H9 (cell line): Measurements from ENCODE around the gene MORN1. TPM values are rescaled to one million over a fixed set of nuclear protein-coding genes. Genes with fewer than 3 reads are reported as not detected.

Experiments
- DNase-seq: peaks from one replicate; pipeline ENCODE4 v3.0.0-alpha.2; 2017
- H2AFZ ChIP-seq: one replicate; pipeline ENCODE4 v1.6.1; 2013; ENCODE audit warnings: mild to moderate bottlenecking, low read length, control low read depth, moderate library complexity
- H2AK5ac ChIP-seq: 2 replicates; pipeline ENCODE4 v1.6.1; 2013; ENCODE audit warnings: low read length, control low read depth, mixed read lengths; ENCODE audit not compliant: insufficient read length
- H2BK120ac ChIP-seq: one replicate; pipeline ENCODE4 v1.6.1; 2013; ENCODE audit warnings: low read depth, mild to moderate bottlenecking, low read length, control low read depth, inconsistent platforms; ENCODE audit not compliant: poor library complexity, severe bottlenecking
- H2BK12ac ChIP-seq: 2 replicates; pipeline ENCODE4 v1.6.1; 2013; ENCODE audit warnings: low read length, control low read depth, mixed read lengths, low read depth; ENCODE audit not compliant: insufficient read length
- H2BK15ac ChIP-seq: 2 replicates; pipeline ENCODE4 v1.6.1; 2013; ENCODE audit warnings: low read depth, low read length, control low read depth
- H2BK20ac ChIP-seq: one replicate; pipeline ENCODE4 v1.6.1; 2013; ENCODE audit warnings: low read depth, mild to moderate bottlenecking, low read length, control low read depth, inconsistent platforms; ENCODE audit not compliant: poor library complexity, severe bottlenecking
- H2BK5ac ChIP-seq: 2 replicates; pipeline ENCODE4 v1.6.1; 2013; ENCODE audit warnings: low read length, control low read depth, mixed read lengths; ENCODE audit not compliant: insufficient read length
- H3K14ac ChIP-seq: 2 replicates; pipeline ENCODE4 v1.6.1; 2013; ENCODE audit warnings: low read length, control low read depth; ENCODE audit not compliant: insufficient read depth
- H3K18ac ChIP-seq: 2 replicates; pipeline ENCODE4 v1.6.1; 2013; ENCODE audit warnings: low read depth, mild to moderate bottlenecking, mixed read lengths, low read length, control low read depth; ENCODE audit not compliant: insufficient read length
- H3K23ac ChIP-seq: 2 replicates; pipeline ENCODE4 v1.6.1; 2013; ENCODE audit warnings: low read length, control low read depth, mixed read lengths, low read depth; ENCODE audit not compliant: insufficient read length
- H3K23me2 ChIP-seq: 2 replicates; pipeline ENCODE4 v1.6.1; 2013; ENCODE audit warnings: low read depth, mild to moderate bottlenecking, mixed read lengths, low read length, control low read depth; ENCODE audit not compliant: insufficient read length, poor library complexity, severe bottlenecking
- H3K27ac ChIP-seq: 2 replicates; pipeline ENCODE4 v1.5.1; 2013; ENCODE audit warnings: low read length, control low read depth, mixed read lengths, low read depth; ENCODE audit not compliant: insufficient read length
- H3K27me3 ChIP-seq: 2 replicates; pipeline ENCODE4 v1.6.1; 2013; ENCODE audit warnings: low read length, control low read depth, inconsistent platforms; ENCODE audit not compliant: insufficient read depth
- H3K4ac ChIP-seq: 2 replicates; pipeline ENCODE4 v1.6.1; 2013; ENCODE audit warnings: low read depth, mild to moderate bottlenecking, control low read depth, inconsistent platforms, low read length, moderate library complexity
- H3K4me1 ChIP-seq: 2 replicates; pipeline ENCODE4 v1.6.1; 2013; ENCODE audit warnings: low read length, control low read depth, inconsistent platforms; ENCODE audit not compliant: insufficient read depth
- H3K4me2 ChIP-seq: 2 replicates; pipeline ENCODE4 v1.6.1; 2013; ENCODE audit warnings: low read length, control low read depth, mixed read lengths; ENCODE audit not compliant: insufficient read length, insufficient read depth
- H3K56ac ChIP-seq: 2 replicates; pipeline ENCODE4 v1.6.1; 2013; ENCODE audit warnings: low read depth, mild to moderate bottlenecking, mixed read lengths, low read length, control low read depth; ENCODE audit not compliant: insufficient read length
- H3K79me1 ChIP-seq: 2 replicates; pipeline ENCODE4 v1.6.1; 2013; ENCODE audit warnings: low read depth, mild to moderate bottlenecking, moderate library complexity, low read length, control low read depth, inconsistent platforms; ENCODE audit not compliant: insufficient read depth, poor library complexity, severe bottlenecking
- H3K79me2 ChIP-seq: 2 replicates; pipeline ENCODE4 v1.6.1; 2013; ENCODE audit warnings: low read length, control low read depth, inconsistent platforms; ENCODE audit not compliant: insufficient read depth
- H3K9ac ChIP-seq: 2 replicates; pipeline ENCODE4 v1.6.1; 2013; ENCODE audit warnings: low read length, control low read depth, mixed read lengths; ENCODE audit not compliant: insufficient read length; ENCODE audit errors: extremely low read depth
- H3K9me3 ChIP-seq: one replicate; pipeline ENCODE4 v1.6.1; 2013; ENCODE audit warnings: low read depth, low read length, inconsistent platforms; ENCODE audit not compliant: control insufficient read depth
- H3T11ph ChIP-seq: one replicate; pipeline ENCODE4 v1.6.1; 2013; ENCODE audit warnings: mild to moderate bottlenecking, low read length, control low read depth, inconsistent platforms
- H4K20me1 ChIP-seq: one replicate; pipeline ENCODE4 v1.6.1; 2013; ENCODE audit not compliant: control insufficient read depth, insufficient read length, insufficient read depth
- H4K5ac ChIP-seq: 2 replicates; pipeline ENCODE4 v1.6.1; 2013; ENCODE audit warnings: low read depth, mild to moderate bottlenecking, mixed read lengths, low read length, control low read depth; ENCODE audit not compliant: insufficient read length
- H4K8ac ChIP-seq: replicated peaks from 2 replicates; pipeline ENCODE4 v1.6.1; 2013; ENCODE audit warnings: low read length, control low read depth, mixed read lengths, low read depth; ENCODE audit not compliant: insufficient read length
- H4K91ac ChIP-seq: 2 replicates; pipeline ENCODE4 v1.6.1; 2013; ENCODE audit warnings: low read depth, mild to moderate bottlenecking, moderate library complexity, mixed read lengths, low read length, control low read depth; ENCODE audit not compliant: insufficient read length
- H3K27ac Mint-ChIP-seq, 3 experiments: 2 replicates in 2 of 3; 3 replicates in 1 of 3; pipeline ENCODE4 v1.8.0; 2020 to 2021; ENCODE audit warnings: mixed read lengths in 3 of 3, mild to moderate bottlenecking in 1 of 3, moderate library complexity in 1 of 3
- H3K27me3 Mint-ChIP-seq: 2 replicates; pipeline ENCODE4 v1.8.0; 2021; ENCODE audit warnings: low read depth, mild to moderate bottlenecking, moderate library complexity, mixed read lengths
- H3K36me3 Mint-ChIP-seq, 3 experiments: 2 replicates in 2 of 3; 3 replicates in 1 of 3; pipeline ENCODE4 v1.8.0; 2020 to 2021; ENCODE audit warnings: low read depth in 3 of 3, mixed read lengths in 3 of 3; ENCODE audit not compliant: insufficient read depth in 1 of 3
- H3K4me1 Mint-ChIP-seq, 2 experiments: 2 replicates each; pipeline ENCODE4 v1.8.0; 2020; ENCODE audit warnings: mixed read lengths in 2 of 2
- H3K4me3 Mint-ChIP-seq, 2 experiments: 2 replicates in 1 of 2; 3 replicates in 1 of 2; pipeline ENCODE4 v1.8.0; 2020 to 2021; ENCODE audit warnings: mild to moderate bottlenecking in 2 of 2, mixed read lengths in 2 of 2, moderate library complexity in 1 of 2
- H3K9me3 Mint-ChIP-seq, 2 experiments: 2 replicates in 1 of 2; 3 replicates in 1 of 2; pipeline ENCODE4 v1.8.0; 2020; ENCODE audit warnings: mild to moderate bottlenecking in 2 of 2, mixed read lengths in 2 of 2, moderate library complexity in 1 of 2
- CTCF ChIP-seq: fragments of 200-600 bp; sonication (generic); conservative IDR thresholded peaks from 3 replicates; pipeline ENCODE4 v1.8.0; 2021; ENCODE audit warnings: antibody characterized with exemption, mild to moderate bottlenecking
- WGBS: extraction: QIAGEN DNeasy Blood & Tissue Kit; methylation state at CpG from one replicate; pipeline ENCODE4 v1.1.7; 2013; ENCODE audit warnings: missing lambda C conversion rate, low lambda C conversion rate, mixed read lengths; ENCODE audit not compliant: insufficient read length; ENCODE audit errors: extremely low coverage; 5-methylcytosine and 5-hydroxymethylcytosine counted together
- total RNA-seq: library from RNA; stranded (reverse); gene quantifications from 2 replicates; pipeline ENCODE4 v1.2.1, GENCODE V29; 2021

Gene MORN1
- total RNA-seq, 1 experiment from 2014 or later: 12.7 TPM

- no peak overlapping the region for H3K4me3 Mint-ChIP-seq
- no peak overlapping the region for H4K91ac ChIP-seq
- no peaks in the 10 kb centered on the region; a peak in 1 of 7 replicates for H3K36me3 Mint-ChIP-seq
- peaks cover 9 to 15% of the 10 kb centered on the region in 2 experiments for H3K9me3 Mint-ChIP-seq
- H2BK12ac ChIP-seq: no peak overlapping the region
- no peak overlapping the region for H3T11ph ChIP-seq
- no peaks in the 10 kb centered on the region for H3K4me1 ChIP-seq
- H3K14ac ChIP-seq: no peak overlapping the region
- no peaks in the 10 kb centered on the region for H3K79me2 ChIP-seq
- H3K27ac ChIP-seq: no peak overlapping the region
- TF ChIP-seq CTCF: peak; percentile 68
- no peak overlapping the region for H2BK120ac ChIP-seq
- H3K9me3 ChIP-seq: no peaks in the 10 kb centered on the region
- 0 out of 4 replicates have a peak, but pooled peaks cover 0 to 4% of the 10 kb centered on the region in 2 experiments for H3K4me1 Mint-ChIP-seq
- H3K4me2 ChIP-seq: no peak overlapping the region
- H3K79me1 ChIP-seq: no peaks in the 10 kb centered on the region
- no peak overlapping the region for H2AFZ ChIP-seq
- no peaks in the 10 kb centered on the region for H4K20me1 ChIP-seq
- H3K56ac ChIP-seq: no peak overlapping the region
- no peak overlapping the region for H2AK5ac ChIP-seq
- no peak overlapping the region for H3K4ac ChIP-seq
- H3K23me2 ChIP-seq: no peaks in the 10 kb centered on the region
- H3K27me3 ChIP-seq: no peaks in the 10 kb centered on the region
- no peak overlapping the region for H2BK15ac ChIP-seq
- peak; percentile 47 for DNase-seq
- H2BK20ac ChIP-seq: no peak overlapping the region
- H3K23ac ChIP-seq: no peak overlapping the region
- no peak overlapping the region for H2BK5ac ChIP-seq
- H3K9ac ChIP-seq: no peak overlapping the region
- WGBS: no CpG with 5 or more reads among the region's 20 CpGs
- no peak overlapping the region for H4K8ac ChIP-seq
- H3K27me3 Mint-ChIP-seq: peaks cover 32% of the 10 kb centered on the region
- no peak overlapping the region for H3K18ac ChIP-seq
- H3K27ac Mint-ChIP-seq: no peak overlapping the region
- no peak overlapping the region for H4K5ac ChIP-seq
Observed at GRCh38 chr1:2429780-2430591, 38.6 kb upstream of the MORN1 start.
